GM19240 (cell line): ENCODE data around the gene PGPEP1.
"Not testable (repeated sequence)": the region's sequence is repeated elsewhere in the genome, so short reads cannot be mapped to it uniquely, and the experiment has no call there.

Source experiments
- DNase-seq: peaks from one replicate; pipeline ENCODE4 v3.0.0; 2011; ENCODE audit warnings: low spot score; ENCODE audit not compliant: insufficient read length

Gene PGPEP1

GRCh38 chr19:18308051-18308947 is 32.1 kb upstream of the PGPEP1 start:
- DNase-seq, result no peak

GRCh38 chr19:18308948-18309325 is 31.5 kb upstream of the PGPEP1 start:
- no peak for DNase-seq

GRCh38 chr19:18309525-18310064 is 30.8 kb upstream of the PGPEP1 start:
- DNase-seq, result no peak

GRCh38 chr19:18310118-18310909 is 30.1 kb upstream of the PGPEP1 start:
- no peak for DNase-seq

GRCh38 chr19:18310966-18311365 is 29.4 kb upstream of the PGPEP1 start:
- DNase-seq, result no peak

GRCh38 chr19:18311502-18312091 is 28.8 kb upstream of the PGPEP1 start:
- DNase-seq, result no peak

- DNase-seq, result no peak
Measured at GRCh38 chr19:18312092-18312534, 28.3 kb upstream of the PGPEP1 start.

GRCh38 chr19:18313398-18313797 is 27.0 kb upstream of the PGPEP1 start:
- no peak for DNase-seq

- DNase-seq, result no peak
Measured at GRCh38 chr19:18317961-18318800, 22.2 kb upstream of the PGPEP1 start.

- no peak for DNase-seq
Measured at GRCh38 chr19:18319591-18320135, 20.7 kb upstream of the PGPEP1 start.

GRCh38 chr19:18320865-18321733 is 19.3 kb upstream of the PGPEP1 start:
- no peak for DNase-seq

- DNase-seq, result no peak
Measured at GRCh38 chr19:18321734-18322102, 18.7 kb upstream of the PGPEP1 start.

GRCh38 chr19:18322318-18322758 is 18.1 kb upstream of the PGPEP1 start:
- DNase-seq, result no peak

- DNase-seq, result peak; percentile 97
Measured at GRCh38 chr19:18322759-18323460, 17.5 kb upstream of the PGPEP1 start, which contains the start of gene LSM4. LSM4 (minus strand) TSS chr19:18323076; CDS start chr19:18323020, 56 bp downstream.

- DNase-seq, result not testable (repeated sequence)
Measured at GRCh38 chr19:18324373-18324731, 16.0 kb upstream of the PGPEP1 start.

GRCh38 chr19:18326772-18327171 is 13.6 kb upstream of the PGPEP1 start:
- no peak for DNase-seq

GRCh38 chr19:18328340-18329034 is 11.9 kb upstream of the PGPEP1 start:
- DNase-seq, result peak; percentile 99

- DNase-seq, result no peak
Measured at GRCh38 chr19:18329035-18329376, 11.4 kb upstream of the PGPEP1 start.
